Kidney (tissue), 14 donors: Measurements from ENCODE around the gene MYO10. TPM values are rescaled to one million over a fixed set of nuclear protein-coding genes. Genes with fewer than 3 reads are reported as not detected.

Source experiments
- DNase-seq, 5 donors: peaks; one replicate each; pipeline ENCODE4 v3.0.0-alpha.2; 2013 to 2020
- FAIRE-seq: peaks from 2 replicates; lab custom pipeline; 2012; peaks lifted over from hg19 to GRCh38; lab: Jason Lieb, UNC
- H3K27ac ChIP-seq, 2 donors: one replicate each; pipeline ENCODE4 v1.7.0; 2013; ENCODE audit warnings: low read depth in 2 of 2, low read length in 2 of 2, inconsistent platforms in 1 of 2
- H3K27me3 ChIP-seq: one replicate; pipeline ENCODE4 v1.7.1; 2013; ENCODE audit warnings: low read length, inconsistent platforms; ENCODE audit not compliant: control insufficient read depth, insufficient read depth
- H3K36me3 ChIP-seq, 3 donors: one replicate each; pipeline versions ENCODE4 v1.7.0 to v1.7.1; 2013; ENCODE audit warnings: low read length in 3 of 3, control low read depth in 1 of 3, inconsistent platforms in 1 of 3; ENCODE audit not compliant: insufficient read depth in 3 of 3, control insufficient read depth in 2 of 3
- H3K4me1 ChIP-seq, 3 donors: one replicate each; pipeline versions ENCODE4 v1.7.0 to v1.7.1; 2013; ENCODE audit warnings: low read length in 3 of 3, inconsistent platforms in 1 of 3, low read depth in 1 of 3; ENCODE audit not compliant: control insufficient read depth in 2 of 3, insufficient read depth in 2 of 3
- H3K4me3 ChIP-seq, 3 donors: one replicate each; pipeline versions ENCODE4 v1.7.0 to v1.8.1; 2013; ENCODE audit warnings: low read length in 3 of 3, control low read depth in 1 of 3, inconsistent platforms in 1 of 3
- H3K9ac ChIP-seq, 3 donors: one replicate each; pipeline versions ENCODE4 v1.7.0 to v1.7.1; 2013; ENCODE audit warnings: low read length in 3 of 3, control low read depth in 1 of 3, inconsistent platforms in 1 of 3
- H3K9me3 ChIP-seq, 3 donors: one replicate each; pipeline versions ENCODE4 v1.7.0 to v1.7.1; 2013; ENCODE audit warnings: low read length in 3 of 3, control low read depth in 1 of 3, inconsistent platforms in 1 of 3; ENCODE audit not compliant: control insufficient read depth in 2 of 3, insufficient read depth in 1 of 3
- intact Hi-C: fragments of 100-400 bp; cut with DNase I; formaldehyde crosslinking; loops from one replicate; pipeline ENCODE4 v1.11.1; 2022
- polyA plus RNA-seq: library from polyadenylated mRNA; stranded (reverse); fragments of 350-450 nt; fragmentation: Illumina TruSeq; extraction: RNeasy Lipid Tissue Mini Kit (QIAGEN cat#74804); gene quantifications from one replicate; pipeline ENCODE4 v1.2.3, GENCODE V29; 2014; ENCODE audit warnings: low read depth, low replicate concordance; ENCODE audit not compliant: insufficient read depth
- total RNA-seq: library from RNA; stranded (reverse); fragmentation: NEBNext Ultra II Directional; extraction: Animal tissue kit (Norgen Biotek cat#: 25700); gene quantifications from one replicate; pipeline ENCODE4 v1.2.1, GENCODE V29; 2021
- TF ChIP-seq, protein P1 (sequence below): IDR thresholded peaks from 3 replicates; pipeline ENCODE4 v1.5.1; 2012; ENCODE audit warnings: mild to moderate bottlenecking, moderate library complexity, borderline replicate concordance; ENCODE audit not compliant: insufficient read depth; ENCODE audit errors: extremely low read depth
- donor health status: control.
- donor health status: control.
- donor health status: control.
- donor health status: control.
- donor health status: control.
- donor health status: DM: yes; HTN: yes; CAD: no.
- donor health status: Normal renal cell carcinoma (clear cell type).

The MYO10 gene
- total and polyA plus RNA-seq, 2 donors from 2014 or later, result 7.6 to 52.4 TPM

DNA sequence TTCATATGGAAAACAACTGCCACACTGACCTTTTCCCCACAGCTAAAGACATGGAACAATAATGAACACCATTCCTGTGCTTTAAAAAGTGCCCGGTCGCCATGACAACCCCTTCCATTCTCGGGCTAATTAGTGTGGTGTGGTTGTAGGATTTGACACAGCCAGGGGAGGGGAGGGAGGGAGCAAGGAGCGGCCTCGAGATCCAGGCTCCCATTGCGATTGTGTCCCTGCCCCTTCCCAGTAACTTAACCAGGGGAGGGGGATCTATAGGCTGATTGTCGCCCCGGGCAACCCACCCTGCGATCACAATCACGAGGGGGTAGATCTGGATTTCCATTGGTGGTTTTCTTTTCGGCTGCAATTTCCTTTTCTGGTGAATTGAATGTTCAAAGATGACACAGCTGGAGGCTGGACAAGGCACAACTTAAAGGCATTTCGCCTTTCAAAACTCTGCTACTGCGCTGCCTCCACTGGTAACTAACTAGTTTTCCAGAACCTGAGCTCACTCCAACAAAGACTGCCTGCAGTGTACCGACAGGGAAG, 222.6 kb downstream of the MYO10 start:
- Histone ChIP-seq H3K4me3 (peak overlapping the region in 2 of 3 donors; percentile 21 to 45), H3K4me1 (peaks cover 0 to 10% (median 4%) of the 10 kb centered on the region in 3 donors), H3K27me3 (no peaks in the 10 kb centered on the region), H3K9me3 (no peaks in the 10 kb centered on the region), H3K9ac (no peak overlapping the region), H3K36me3 (peaks cover 9 to 17% (median 15%) of the 10 kb centered on the region in 3 donors), H3K27ac (peak overlapping the region; percentile 1 to 60)
- FAIRE-seq, result no peak
- intact Hi-C loops, result no loop called here
- TF ChIP-seq, protein P1, sequence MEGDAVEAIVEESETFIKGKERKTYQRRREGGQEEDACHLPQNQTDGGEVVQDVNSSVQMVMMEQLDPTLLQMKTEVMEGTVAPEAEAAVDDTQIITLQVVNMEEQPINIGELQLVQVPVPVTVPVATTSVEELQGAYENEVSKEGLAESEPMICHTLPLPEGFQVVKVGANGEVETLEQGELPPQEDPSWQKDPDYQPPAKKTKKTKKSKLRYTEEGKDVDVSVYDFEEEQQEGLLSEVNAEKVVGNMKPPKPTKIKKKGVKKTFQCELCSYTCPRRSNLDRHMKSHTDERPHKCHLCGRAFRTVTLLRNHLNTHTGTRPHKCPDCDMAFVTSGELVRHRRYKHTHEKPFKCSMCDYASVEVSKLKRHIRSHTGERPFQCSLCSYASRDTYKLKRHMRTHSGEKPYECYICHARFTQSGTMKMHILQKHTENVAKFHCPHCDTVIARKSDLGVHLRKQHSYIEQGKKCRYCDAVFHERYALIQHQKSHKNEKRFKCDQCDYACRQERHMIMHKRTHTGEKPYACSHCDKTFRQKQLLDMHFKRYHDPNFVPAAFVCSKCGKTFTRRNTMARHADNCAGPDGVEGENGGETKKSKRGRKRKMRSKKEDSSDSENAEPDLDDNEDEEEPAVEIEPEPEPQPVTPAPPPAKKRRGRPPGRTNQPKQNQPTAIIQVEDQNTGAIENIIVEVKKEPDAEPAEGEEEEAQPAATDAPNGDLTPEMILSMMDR, result no peak
- DNase-seq, result peak in 4 of 5 donors; percentile 70 to 87 (median 71)

DNA sequence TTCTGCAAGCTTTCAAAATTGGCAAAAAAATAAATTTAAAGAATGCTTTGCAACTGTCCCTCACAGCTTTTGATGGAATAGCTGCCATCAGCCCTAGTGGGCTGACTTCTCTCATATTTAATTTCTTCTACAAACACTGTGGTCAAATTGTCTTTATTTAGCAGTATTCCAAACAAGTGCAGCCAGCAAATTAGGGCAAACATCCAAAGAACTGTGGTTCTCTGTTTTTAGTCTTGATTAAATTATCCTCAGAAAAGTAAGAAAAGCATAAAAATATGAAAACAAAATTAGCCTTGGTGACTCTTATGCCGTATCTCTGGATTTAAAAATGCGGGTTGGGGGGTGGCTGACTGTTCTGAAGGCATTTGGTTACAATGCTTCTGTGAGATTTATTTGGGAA, 223.5 kb downstream of the MYO10 start:
- no peaks in the 10 kb centered on the region for H3K9me3 ChIP-seq
- H3K4me1 ChIP-seq, result peaks cover 0 to 11% (median 4%) of the 10 kb centered on the region in 3 donors
- no peak overlapping the region for H3K9ac ChIP-seq
- peaks cover 10 to 17% (median 15%) of the 10 kb centered on the region in 3 donors for H3K36me3 ChIP-seq
- H3K27me3 ChIP-seq, result no peaks in the 10 kb centered on the region
- intact Hi-C loops, result no loop called here
- DNase-seq (no peak), FAIRE-seq (no peak)
- no peak overlapping the region for H3K27ac ChIP-seq
- TF ChIP-seq, protein P1, result no peak
- no peak overlapping the region for H3K4me3 ChIP-seq

DNA sequence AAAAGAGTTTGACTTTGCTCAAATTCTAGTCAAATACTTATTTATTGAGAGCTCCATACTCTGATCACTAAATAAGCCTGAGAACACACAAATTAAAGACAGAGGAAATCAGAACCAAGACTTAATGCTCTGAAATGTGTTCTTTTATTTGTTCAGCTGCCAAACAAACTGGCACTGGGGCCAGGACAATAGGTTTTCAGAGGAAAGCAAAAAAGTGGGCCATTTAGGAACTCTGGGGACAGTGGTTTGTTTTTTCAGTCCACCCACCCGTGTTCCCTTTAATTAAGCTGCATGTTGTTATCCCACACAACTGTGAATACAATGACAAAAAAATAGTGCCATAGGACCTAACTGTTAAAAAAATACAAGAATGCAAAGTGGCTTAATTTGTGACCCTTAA, 223.9 kb downstream of the MYO10 start:
- intact Hi-C loops, result no loop called here
- H3K36me3 ChIP-seq, result peaks cover 10 to 19% (median 15%) of the 10 kb centered on the region in 3 donors
- no peak overlapping the region for H3K4me3 ChIP-seq
- no peaks in the 10 kb centered on the region for H3K9me3 ChIP-seq
- H3K27me3 ChIP-seq, result no peaks in the 10 kb centered on the region
- TF ChIP-seq, protein P1, result no peak
- peaks cover 0 to 11% (median 4%) of the 10 kb centered on the region in 3 donors for H3K4me1 ChIP-seq
- no peak overlapping the region for H3K27ac ChIP-seq
- H3K9ac ChIP-seq, result no peak overlapping the region
- FAIRE-seq, result no peak
- no peak for DNase-seq
